HG03139 (cell line): ENCODE measurements around the gene BAHCC1.

ENCODE experiments used
- ATAC-seq: cut with Tn5 transposase; IDR thresholded peaks from one replicate; pipeline ENCODE4 v1.9.1; 2021; ENCODE audit not compliant: unreplicated experiment

BAHCC1 gene

DNA sequence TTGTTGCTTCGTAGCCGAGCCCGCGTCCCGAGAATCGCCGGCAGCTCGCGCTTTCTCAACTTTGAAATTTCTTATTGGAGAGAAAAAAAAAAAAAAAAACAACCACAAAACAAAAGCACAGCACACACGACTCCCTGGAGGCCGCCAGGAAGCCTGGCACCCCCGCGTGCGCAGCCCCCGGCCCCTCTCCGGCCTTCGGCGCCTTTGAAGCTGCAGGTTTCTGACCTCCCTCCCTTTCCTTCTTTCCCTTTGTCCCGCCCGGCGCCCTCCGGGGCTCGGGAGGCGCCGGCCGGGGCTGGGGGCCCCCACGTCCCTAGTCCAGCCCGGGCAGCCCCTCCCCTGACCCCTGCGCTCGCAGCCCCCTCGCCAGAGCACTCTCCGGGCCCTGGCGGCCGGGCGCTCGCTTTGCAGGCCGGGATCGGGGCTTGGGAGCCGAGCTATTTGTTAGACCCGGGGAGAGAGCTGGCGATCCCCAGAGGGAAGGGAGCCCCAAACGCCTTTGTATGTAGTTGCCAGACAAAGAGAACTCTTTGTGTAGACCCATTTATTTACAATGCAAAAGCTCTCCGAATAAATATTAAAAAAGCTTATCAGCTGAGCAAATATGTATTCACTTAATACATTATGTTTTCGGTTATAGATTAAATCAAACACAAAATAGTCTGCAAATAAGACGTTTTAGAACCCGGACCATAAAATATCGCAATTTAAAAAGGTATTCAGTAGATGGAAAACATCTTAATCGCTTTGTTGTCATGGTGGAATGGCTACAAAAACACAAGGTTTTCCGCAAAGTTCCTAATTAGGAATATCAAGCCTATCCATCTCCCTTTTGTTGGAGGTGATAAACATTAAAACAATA, 2.3 kb downstream of the BAHCC1 start:
- ATAC-seq = no peak

DNA sequence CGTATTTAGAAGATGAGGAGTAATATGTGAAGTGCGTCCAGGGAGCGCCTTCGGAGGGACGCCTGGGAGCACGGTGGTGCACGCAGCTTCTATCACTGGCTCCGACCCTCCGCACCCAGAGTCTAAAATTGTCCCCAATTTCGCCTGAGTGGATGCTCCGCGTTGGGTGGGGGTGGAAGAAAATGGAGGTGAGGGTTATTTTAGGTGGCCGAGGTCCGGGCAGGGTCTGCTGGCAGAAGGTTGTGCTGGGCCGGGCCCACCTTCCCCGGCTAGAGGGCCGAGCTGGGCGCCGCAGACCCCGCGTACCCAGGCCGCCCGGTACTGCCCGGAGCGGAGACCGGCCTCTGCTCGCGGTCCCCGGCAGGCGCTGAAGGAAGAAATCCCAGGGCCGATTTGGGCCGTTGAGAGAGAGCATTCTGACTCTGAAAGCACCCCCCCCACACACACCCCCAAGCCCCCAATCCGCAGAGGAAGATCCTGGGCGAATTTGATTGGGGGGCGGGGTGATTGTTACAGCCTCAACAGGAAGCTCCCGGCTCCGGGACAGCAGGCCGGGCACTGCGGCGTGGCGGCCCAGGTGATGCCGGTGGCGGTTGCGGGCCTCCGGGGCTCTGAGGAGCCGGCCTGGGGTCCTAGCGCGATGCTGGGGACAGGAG, 3.0 kb downstream of the BAHCC1 start:
- ATAC-seq = no peak

DNA sequence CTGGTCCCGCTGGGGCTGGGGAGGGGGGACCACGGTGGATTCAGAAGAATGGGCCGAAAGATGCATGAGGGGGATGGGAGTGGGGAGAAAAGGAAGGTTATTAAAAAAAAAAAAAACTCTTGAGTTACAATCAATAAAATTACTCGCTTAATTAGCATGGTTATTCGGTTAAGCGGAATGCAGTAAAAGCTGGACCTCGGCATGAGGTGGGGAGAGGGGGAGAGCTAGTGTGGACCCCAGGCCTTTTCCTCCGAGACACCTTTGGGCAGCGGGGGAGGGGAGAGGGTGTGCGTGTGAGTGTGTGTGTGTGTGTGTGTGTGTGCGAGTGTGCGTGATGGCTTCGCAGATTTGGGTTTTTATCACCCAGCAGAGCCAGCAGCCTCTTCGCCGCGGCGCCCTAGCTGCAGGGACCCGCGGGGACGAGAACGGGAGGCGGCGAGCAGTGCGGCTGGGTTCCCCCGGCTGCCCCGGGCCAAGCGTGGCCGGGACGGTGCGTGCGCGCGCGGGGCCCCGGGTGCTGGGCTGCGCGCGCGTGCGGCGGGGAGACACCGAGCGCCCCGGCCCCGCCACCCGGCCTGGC, 3.7 kb downstream of the BAHCC1 start:
- ATAC-seq = no peak

DNA sequence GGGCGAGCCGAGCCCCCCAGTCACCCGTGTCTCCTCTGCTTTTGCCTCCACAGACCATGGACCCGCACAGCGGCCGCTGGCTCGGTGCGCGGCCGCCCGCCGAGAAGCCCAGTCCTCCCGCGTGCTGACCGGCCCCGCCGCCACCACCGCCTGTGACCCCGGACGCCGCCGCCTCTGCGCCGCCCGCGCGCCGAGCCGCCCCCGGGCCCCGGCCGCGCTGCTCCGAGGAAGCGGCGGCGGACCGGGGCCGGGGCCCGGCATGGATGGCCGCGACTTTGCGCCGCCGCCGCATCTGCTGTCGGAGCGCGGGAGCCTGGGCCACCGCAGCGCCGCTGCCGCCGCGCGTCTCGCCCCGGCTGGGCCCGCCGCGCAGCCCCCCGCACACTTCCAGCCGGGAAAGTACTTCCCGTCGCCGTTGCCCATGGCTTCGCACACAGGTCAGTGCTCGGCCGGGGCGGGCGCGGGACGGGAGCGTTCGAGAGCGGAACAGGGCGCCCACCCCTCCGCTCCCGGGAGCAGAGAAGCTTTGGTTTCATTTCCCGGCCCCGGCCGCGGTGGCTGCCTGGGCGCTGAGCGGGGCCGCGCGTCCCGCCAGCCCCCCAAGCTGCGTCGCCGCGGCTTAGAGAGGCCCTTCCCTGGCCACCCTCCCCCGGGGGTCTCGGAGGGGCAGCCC, 4.4 kb downstream of the BAHCC1 start:
- ATAC-seq = no peak

DNA sequence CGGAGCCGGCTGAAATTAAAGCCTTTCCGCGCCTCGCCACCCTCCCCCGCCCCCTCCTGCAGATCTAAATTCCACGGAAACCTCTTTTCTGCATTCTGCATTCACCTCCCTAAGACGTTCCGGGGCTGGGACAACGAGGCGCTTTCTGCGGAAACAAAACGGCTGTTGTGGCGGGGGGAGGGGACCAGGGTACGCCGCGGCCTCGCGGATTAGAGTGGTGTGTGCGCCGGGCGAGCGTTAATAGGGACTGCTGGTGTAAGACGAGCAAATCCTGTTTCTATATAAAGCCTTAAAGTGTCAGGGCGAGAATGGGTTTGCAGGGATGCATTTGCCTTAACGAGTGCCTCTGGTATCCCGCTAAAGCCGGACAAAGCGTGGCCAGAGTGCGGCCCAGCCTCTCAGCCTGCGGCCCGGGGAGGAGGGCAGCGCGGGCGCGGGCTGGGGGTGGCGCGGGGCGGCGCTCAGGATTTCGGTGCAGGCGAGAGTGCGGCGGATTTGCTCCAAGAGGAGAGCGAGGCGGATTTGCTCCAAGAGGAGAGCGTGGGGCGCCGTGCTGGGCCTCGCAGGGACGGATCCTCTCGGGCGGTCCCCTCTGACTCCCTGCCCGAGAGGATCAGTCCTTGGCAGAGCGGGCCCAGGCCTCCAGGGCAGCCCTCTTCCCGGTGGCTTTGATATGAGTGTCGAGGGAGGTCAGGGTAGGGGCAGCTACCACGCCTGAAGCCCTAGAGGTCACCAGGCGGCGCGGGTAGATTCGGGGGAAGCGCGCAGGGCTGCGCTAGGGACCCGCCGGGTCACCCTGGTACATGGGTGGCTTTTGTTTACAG, 5.1 kb downstream of the BAHCC1 start:
- no peak for ATAC-seq

DNA sequence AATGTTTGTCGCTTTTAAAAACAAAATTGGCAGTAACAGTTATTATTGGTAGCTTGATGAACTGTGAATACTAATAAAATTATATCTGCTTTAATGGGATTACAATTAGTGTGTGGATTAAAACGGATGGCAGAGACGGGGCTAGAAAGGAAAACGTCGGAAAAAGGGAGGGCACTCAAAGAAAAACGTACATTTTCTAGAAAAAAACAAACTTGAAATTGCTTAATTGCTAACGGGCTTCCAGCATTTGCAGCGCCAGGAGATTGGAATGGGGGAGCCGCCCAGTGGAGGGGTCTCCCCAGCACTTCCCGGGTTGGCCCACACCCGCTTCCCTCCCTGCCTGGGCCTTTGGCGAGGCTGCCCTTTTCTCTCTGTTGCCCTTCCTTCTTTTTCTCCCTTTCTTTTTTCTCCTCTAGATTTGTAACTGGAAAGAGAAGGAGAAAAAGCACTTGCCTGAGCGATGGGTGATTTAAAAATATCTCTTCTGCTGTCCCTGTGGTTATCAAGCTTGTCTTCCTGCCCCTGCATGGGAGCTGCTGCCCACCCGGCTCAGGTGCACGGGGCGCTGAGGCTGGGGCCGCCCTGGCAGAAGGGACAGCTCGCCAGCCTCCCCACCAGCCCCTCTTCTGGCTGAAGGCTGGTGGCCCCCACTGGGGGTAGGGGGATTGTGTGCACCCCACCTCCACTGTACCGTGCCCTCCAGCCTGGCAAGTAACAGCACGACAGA, 5.9 kb downstream of the BAHCC1 start:
- no peak for ATAC-seq

DNA sequence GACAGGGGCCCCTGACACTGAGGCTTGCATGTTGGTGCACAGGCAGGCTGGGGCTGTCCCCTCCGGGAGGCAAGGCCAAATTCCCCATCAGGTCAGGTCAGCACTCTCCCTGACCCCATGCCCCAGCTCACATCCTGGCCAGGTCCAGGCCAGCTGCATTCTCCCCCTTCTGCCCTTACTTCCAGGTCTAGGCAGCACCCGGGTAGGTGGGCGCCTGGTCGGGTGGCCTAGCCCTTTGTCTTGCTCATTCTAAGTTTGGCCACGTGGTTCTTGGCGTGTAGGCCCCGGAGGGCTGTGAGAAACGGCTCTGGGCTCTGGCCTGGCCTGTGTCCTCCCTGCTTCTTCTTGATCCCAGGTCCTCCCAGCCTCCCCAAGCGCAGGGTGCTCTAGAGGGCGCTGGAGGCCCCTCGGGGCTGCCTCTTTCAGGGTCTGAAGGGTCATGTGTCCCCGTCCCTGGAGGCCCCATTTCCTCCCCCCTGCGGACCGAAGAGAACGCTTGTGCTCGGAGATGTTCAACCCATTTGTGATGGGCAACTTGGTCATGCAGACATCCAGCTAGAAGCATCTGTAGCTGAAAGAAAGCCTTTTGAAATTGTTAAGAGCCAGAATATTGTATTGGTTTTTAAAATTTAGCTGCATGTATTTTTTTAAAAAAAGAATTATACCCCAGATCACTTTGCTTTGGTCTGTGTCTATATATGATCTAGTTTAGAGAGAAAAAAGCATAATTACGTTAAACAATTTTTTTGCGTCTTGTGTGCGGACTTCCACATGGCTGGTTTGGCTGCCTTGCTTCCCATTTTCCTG, 6.7 kb downstream of the BAHCC1 start:
- ATAC-seq = no peak

DNA sequence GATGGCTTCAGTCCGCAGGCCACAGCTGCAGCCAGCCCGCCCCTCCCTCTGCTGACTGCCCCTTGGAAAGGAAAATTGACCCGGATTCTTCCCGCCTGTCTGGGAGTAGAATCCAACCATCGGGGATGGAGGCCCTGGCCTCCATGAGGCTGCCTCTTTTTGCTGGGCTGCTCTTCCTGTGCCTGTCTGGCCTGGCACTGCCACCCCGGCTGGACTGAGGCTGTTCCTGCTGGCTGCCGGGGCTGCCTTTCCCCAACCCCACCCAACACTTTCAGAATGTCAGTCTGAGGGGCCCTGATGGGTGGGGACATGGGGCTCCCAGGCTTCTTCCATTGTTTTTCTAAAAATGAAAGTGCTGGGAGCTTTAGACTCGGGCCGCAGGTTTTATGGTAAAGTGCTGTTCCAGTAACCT, 7.3 kb downstream of the BAHCC1 start:
- no peak for ATAC-seq

DNA sequence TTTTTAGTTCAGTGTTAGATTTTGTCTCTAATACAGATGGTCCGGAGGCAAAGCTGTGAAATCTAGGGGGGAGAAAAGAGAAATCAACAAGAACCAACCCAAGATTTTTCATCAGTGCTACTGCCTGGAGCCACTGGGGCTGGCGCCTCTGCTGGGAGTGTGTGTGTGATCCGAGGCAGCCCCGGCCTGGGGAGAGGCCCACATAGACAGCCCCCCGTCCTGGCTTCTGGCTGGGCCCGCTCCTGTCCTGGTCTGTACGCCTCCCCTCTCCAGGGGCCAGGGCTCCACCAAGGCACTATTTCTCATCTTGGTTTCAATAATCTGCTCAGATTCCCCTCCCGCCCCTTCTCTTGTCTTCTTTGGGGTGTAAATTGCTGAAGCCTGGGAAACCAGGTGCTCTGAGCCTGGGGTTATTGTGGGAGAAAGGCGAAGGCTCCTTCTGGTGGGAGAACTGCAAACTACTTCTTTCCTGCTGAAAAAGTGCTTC, 7.8 kb downstream of the BAHCC1 start:
- no peak for ATAC-seq

DNA sequence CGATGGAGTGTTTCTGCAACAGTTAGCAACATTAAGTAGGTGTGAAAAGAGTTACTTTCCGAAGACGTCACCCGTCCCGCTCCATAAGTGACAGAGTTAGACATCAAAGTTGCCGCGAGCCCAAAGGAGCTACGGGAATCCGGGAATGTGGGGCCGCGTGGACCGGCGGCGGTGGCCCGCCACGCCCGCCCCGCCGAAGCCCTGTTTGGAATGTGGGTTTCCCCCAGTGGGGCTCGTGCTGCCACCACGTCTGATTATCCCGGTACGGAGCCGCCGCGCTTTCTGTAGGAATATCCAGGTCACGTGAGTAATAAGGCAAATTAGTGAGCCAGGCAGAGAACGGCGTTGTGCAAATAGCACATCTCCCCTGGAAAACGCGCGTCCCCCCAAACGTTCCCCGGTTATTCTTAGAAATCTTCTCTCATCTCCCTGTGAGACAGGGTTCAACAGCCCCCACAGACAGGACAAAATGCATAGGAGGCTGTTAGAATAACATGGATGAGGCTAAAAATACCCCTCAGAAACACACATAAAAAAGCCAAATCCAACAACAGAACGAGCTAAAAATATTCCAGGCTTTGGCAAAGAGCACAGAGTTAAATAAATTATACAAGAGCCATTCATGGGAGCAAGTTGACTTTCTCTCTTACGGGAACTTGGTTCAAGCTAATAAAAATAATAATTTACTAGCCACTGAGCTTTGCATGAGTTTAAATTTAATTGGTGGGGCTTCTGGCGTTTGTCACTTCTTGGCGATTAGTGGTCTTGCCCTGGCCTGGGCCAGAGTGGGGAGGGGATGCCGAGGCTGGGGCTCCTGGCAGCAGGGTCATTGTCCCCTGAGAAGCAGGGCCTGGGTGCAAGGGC, 8.6 kb downstream of the BAHCC1 start:
- ATAC-seq = no peak

DNA sequence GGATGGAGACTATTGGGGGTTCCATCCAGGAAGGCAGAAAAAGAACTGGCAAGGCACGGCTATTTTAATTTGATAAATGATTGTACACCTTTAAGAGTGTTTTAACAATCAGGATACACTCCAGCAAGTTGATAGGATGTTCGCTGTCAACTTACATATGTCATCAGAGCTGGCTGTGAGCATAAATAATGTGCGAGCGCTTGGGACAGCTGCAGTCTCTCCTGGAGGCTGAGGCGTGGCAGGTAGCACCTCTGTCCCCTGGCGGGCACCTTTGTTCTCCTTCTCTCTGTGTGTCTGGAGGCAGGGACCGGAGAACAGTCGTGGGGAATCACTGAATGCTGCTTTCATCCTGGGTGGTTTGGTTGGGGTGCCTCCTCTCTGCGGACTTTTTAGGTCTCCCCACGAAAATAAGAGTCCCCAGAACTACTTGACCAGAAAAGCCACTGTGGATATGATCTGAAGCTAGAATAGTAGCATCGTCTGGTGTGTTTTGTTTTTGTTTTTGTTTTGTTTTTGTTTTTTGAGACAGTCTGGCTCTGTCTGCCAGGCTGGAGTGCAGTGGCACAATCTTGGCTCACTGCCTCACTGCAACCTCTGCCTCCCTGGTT, 9.4 kb downstream of the BAHCC1 start:
- no peak for ATAC-seq

DNA sequence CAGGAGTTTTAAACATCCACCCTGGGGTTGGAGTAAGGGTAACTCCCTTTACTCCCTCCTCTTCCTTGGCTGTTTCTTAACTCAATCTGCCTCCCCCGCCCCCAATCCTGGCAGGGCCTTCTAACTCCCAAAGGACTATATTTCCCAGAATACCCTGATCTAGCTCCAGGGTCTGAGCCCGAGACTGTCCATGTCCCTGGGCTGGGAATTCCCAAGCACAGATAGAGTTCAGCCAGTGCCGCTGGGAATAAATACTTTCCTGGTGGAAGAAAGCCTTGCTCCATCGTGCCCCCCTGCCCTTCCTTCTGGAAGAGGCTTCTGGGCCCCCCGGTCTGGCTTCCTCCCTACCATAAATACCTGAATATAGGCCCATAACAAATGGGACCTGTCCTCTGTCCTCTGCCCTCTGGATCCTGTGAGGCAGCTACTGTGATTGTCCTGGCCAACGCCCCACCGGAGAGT, 10.2 kb downstream of the BAHCC1 start:
- ATAC-seq = no peak

DNA sequence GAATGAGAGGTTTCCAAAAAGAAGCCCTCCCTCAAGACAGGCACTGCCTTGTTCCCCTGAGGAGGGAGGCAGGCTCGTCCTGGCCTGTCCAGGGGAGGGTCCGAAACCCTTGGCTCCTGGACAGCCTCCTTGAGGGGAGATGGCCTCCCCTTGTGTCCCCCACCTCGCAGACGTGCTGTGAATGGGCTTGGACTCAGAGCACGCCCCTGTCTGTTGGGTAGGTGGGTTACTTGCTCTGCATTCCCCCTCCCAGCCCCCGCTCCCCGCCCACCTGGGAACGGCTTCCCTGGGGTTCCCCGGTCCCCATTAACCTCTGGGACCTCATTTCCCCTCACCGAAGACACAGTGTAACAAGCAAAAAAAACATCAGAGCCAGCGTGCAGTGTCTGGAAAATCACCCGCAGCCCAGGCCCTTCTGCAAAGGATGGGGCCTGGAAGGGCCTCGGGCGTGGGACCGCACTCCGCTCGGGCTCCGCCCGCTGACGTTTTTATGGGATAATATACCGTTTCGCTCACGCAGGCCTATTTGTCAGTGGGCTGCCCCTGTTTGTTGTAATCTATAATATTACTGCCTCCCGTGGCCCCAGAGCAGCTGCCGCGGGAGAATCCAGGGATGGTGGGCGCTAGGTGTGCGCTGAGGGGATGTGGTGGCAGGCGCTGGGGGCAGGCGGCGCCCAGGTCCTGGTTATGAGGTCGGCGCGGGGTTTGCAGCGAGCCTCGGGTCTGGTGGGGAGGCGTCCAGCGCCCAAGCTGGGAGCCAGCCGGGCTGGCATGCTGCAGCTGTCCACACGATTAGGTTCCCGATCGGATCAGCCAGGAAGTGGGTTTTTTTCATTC, 11.1 kb downstream of the BAHCC1 start:
- ATAC-seq = no peak

DNA sequence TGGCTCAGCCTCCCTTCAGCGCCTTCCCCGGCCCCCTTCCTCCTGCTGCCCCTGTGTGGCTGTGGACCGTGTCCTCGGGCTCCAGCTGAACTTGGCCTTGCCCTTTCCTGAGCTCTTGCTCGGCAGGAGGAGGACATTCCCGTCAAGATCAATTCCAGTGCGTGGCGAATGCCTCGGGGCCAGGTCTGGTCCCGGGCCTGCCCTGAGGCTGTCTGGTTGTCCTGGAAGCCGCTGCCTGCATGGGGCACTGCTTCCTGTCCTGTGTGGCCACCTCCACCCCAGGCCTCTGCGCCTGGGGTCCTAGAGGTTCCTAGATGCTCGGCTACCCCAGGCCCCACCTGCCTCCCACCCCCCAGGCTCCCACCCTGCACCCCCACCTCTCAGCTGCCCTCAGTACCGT, 12.8 kb downstream of the BAHCC1 start:
- ATAC-seq = no peak

DNA sequence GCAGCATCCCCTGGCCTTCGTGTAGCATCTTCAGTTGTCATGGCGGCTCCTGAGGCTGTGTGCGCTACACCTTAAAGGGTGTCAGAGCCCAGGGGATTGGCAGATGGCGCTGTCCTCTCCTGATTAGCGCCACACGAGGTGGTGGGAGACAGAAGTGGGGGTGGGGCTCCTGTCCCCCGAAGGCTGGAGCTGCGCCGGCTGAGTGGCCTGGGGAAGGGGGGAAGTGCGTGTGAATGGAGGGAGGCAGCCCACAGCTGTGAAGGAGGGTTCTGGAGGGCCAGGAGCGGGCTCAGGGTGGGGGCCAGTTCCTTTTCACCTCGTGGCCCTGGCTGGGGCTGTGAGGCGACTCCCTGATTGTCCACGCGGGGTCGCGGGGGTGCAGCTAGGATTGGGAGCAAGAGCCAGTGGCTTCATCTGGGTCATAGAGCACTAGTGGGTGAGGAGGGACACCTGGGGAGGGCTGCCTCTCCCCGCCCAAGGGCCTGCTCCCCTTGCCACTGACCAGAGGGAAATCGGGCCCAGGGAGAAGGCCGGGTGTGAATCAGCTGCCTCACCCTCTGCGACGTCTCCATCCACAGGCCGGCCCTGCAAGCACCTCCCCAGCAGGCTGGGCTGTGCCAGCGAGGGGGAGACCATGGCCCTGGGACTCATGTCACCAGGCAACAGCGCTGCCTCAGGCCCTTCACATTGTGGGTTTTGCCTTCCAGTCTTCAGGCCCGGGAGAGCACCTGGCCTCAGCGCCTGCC, 14.1 kb downstream of the BAHCC1 start:
- ATAC-seq = no peak

DNA sequence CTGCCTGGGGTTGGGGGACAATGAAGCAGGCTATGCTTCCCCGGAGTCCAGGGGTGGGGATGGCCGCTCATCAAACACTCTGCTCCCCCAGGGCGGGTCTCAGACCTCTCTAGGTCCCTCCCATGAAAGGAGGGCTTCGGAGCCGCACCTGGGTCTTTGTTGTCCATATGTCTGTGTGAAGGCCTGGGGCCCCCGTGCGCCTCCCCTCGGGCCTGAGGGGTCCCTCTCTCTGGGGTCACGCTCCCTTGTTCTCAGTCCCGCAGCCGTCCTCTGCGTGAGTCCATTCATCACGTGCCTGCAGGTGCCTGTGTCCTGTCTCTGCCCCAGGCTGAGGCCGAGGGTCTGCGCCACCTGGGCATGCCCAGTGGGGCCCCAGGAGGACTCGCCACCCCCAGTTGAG, 15.6 kb downstream of the BAHCC1 start:
- no peak for ATAC-seq
